HG02642 (cell line): ENCODE data around the gene CHST12.

ENCODE experiments used
- ATAC-seq: cut with Tn5 transposase; IDR thresholded peaks from one replicate; pipeline ENCODE4 v1.9.1; 2021; ENCODE audit warnings: mild to moderate bottlenecking; ENCODE audit not compliant: unreplicated experiment, poor library complexity

Gene CHST12

DNA sequence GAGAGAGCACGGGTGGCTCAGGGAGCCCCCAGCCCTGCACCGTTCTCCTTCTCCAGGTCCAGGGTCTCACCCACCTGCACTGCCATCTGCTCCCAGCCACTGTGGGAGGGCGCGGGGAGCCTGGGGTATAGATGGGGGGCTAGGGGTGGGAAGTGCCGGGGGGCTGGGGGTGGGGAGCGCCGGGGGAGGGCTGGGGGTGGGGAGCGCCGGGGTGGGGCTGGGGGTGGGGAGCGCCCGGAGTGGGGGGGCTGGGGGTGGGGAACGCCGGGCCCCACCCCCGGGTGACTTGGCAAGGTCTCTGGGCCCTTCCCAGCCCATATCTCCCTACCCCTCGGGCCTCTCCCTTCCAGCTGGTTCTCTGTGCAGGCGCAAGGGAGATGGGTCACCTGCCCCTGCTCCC, 72.9 kb downstream of the CHST12 start, which contains the start of gene GRIFIN:
Gene GRIFIN, minus strand, starts transcription at position 101 of the 400 bp plus-strand sequence. Its CDS starts 15 bp downstream, at position 86.
- no peak for ATAC-seq

DNA sequence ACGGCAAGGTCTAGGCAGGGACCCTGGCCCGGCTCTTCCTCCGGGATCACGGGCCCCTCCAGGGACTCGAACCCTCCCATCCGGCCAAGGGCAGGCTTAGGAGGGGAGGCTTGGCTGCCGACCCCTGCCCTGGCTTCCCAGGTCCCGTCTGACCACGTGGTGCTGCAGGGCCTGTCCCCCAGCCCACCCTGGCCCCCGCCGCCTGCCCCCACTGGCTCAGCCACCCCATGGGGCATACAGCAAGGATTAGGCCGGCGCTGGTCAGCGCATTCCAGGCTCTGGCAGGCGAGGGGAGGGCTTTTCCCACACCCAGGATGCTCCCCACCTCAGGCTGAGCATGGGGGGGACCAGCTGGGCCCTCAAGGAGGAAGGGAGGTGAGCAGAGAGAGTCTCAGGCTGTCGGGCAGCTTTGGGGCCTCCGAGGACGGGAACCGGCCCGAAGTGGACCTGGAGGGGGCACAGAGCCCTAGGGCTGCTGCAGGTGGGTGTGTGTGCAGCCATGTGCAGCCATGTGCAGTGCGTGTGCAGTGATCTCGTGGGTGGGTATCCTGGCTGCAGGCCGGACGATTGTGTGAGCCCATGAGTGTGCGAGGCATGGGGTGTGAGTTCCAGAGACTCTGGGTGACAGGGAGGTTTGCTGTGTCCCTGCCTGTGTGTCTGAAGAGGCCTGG, 73.5 kb downstream of the CHST12 start:
- no peak for ATAC-seq

DNA sequence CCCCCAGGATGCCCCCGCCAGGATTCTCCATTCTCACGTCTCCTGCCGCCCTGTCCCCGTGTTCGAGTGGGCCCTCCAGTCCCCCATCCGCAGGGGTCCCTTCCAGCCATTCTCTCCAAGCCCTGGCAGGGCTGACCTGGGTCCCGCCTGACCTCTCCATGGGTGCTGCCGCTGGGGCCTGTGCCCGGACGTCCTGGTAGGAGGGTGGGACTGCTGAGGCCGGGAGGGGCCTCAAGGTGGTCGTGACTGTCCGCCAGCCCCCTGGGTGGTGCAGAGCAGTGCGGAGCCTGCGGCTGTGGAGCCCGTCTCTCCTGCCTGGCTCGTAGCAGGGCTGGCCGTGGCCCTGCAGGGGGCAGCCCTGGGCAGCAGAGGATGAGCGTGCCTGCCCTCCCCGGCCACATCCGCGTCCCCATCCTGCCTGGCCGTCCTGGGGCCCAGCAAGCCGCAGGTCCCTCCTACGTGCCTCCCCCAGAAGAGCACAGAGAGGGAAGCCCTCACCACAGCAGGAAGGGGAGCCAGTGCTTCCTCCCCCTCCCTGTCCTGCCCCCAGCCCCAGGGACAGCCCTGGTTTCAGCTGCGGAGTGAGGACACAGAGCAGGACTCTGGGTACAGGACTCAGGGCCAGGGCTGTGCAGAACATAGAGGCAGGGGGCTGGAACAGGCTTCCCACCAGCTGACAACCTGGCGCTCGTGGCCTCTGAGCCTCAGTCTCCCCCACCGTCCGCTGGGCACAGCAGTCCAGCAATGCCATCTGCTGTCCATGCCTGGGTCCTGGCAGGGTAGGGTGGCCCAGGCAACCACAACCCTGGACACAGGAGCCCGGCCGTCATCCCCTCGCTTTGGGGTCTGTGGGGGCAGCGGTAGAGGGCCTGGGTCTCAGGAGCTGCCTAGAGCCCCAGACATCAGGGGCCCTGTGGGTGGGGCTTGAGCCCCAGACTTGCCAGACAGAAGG, 74.3 kb downstream of the CHST12 start:
- ATAC-seq = no peak

DNA sequence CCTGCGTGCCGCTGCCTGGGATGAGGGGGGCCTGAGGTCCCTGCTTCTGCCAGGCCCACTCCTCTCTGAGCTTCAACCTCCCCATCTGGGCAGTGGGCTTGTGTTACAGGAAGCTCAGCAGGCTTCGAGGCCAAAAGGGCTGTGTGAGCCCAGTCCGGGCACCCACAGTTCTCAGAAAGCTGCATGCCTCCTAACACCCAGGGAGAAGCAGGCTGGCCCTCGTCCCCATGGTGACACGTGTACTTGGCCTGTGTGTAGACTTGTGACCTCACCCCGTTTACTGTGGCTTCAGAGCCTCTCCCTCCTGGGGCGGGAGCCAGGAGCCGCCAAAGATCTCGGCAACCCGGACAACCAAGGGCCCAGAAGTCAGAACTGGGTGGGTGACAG, 75.0 kb downstream of the CHST12 start:
- ATAC-seq = no peak

GRCh38 chr7:2478800-2479199, 75.4 kb downstream of the CHST12 start:
- ATAC-seq = no peak

- ATAC-seq = no peak
Observed at GRCh38 chr7:2479276-2480069, 76.1 kb downstream of the CHST12 start.

- ATAC-seq = no peak
Observed at GRCh38 chr7:2480070-2480408, 76.6 kb downstream of the CHST12 start.

DNA sequence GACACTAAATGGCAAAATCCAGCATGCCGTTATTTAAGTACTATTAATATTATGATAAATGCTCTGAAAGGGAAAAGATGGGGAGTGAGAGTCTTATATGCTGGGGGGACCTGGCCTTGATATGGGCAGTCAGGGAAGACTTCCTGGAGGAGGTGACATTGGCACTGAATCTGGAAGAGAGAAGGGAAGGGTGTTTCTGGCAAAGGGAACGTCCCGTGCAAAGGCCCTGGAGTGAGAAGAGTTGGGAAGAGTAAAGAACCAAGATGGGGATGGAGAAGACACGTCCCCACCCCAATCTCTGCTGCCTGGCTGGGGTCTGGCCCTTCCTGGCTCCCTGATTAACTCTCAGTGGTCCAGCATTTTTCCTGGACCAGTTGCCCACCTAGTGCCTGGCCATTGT, 77.8 kb downstream of the CHST12 start:
- no peak for ATAC-seq

- no peak for ATAC-seq
Observed at GRCh38 chr7:2482725-2483451, 79.5 kb downstream of the CHST12 start.

DNA sequence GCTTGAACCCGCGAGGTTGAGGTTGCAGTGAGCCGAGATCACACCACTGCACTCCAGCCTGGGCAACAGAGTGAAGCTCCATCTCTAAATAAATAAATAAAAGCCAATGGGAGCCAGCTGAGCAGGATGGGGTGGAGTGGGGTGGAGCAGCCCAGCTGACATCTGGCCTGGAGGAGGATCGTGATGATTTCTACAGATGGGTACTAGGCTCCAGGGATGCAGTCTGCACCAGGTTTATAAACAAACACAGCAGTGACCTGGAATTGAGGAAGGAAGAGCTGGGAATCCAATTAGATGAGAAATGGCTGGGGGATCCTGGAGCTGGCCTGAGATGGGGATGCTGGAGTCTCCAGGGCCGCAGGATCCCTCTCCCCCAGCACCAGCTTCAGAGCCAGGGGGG, 80.1 kb downstream of the CHST12 start:
- no peak for ATAC-seq

GRCh38 chr7:2484868-2485267, 81.5 kb downstream of the CHST12 start:
- no peak for ATAC-seq

DNA sequence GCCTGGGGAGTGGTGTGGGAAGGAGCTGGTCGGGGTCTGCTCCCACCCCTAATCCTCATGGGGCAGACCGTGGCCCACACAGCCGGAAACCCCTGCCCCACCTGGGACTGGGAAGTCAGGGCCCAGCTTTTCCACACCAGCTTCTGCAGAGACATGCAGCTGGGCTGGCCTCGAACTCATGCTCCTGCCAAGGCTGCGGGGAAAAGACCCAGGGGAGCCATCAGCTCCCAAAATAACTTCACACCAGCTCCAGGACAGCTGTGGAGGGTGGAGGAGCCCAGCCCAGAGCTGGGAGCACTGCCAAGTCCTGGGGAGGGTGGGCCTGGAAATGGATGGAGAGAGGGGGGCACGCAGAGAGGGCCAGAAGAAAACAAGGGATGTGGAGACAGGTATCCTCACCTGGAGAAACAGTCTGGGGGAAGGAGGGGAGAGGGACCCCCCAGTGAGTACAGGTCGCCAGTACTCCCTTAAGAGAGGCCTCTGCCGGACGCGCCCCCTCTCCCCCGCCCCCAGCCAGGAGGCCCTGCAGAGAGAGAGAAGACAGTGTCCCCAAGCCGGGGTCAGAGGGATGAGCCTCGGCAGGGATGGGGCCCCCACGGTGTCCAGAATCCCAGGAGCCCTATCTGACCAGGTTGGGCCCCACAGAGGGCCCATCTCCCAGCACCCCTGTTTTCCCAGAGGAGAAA, 84.3 kb downstream of the CHST12 start:
- no peak for ATAC-seq

- ATAC-seq = no peak
Observed at GRCh38 chr7:2488272-2488645, 84.8 kb downstream of the CHST12 start.

GRCh38 chr7:2488681-2489080, 85.3 kb downstream of the CHST12 start:
- ATAC-seq = no peak

DNA sequence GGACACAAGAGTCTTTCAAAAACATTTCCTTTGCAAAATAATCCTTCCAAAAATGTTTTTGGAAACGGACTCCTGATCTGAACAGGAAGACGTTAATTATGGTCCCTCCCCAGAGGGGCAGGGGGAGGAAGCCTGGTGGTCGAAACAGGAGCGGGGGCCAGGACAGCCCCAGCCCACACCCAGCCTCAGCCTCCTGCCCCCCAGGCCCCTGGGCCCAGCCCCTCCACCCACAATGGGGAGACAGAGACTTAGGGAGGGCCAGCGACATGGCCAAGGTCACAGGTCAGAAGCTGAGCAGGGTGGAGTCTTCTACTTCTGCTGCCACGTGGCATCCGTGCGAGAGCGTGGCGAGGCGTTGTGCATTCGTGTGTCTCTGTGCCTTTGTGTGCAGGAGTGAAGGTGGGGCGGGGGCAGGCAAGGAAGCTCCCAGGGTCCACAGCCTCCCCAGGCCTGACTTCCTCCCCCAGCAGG, 86.8 kb downstream of the CHST12 start:
- no peak for ATAC-seq

GRCh38 chr7:2492038-2492437, 88.6 kb downstream of the CHST12 start:
- ATAC-seq = no peak

- ATAC-seq = no peak
Observed at GRCh38 chr7:2493205-2494164, 90.1 kb downstream of the CHST12 start.
